Dendritic cell treated with granulocyte-macrophage colony-stimulating factor and Interleukin-4, amounts not matched to agents 40 ng/mL and 50 ng/mL, for 4 days (primary cell): ENCODE results near the gene NXN.
"Not testable (repeated sequence)": the region's sequence is repeated elsewhere in the genome, so short reads cannot be mapped to it uniquely, and the experiment has no call there.

ENCODE experiments used
- H3K27ac Mint-ChIP-seq: one replicate; pipeline ENCODE4 v1.8.0; 2022; ENCODE audit warnings: mild to moderate bottlenecking, mixed read lengths
- H3K27me3 Mint-ChIP-seq: one replicate; pipeline ENCODE4 v1.8.0; 2022; ENCODE audit warnings: mild to moderate bottlenecking, mixed read lengths
- H3K36me3 Mint-ChIP-seq: one replicate; pipeline ENCODE4 v1.8.0; 2022; ENCODE audit warnings: low read depth, mixed read lengths
- H3K4me1 Mint-ChIP-seq: one replicate; pipeline ENCODE4 v1.8.0; 2022; ENCODE audit warnings: low read depth, mixed read lengths
- H3K4me3 Mint-ChIP-seq: one replicate; pipeline ENCODE4 v1.8.0; 2022; ENCODE audit warnings: mild to moderate bottlenecking, moderate library complexity, mixed read lengths
- H3K9me3 Mint-ChIP-seq: one replicate; pipeline ENCODE4 v1.8.0; 2022; ENCODE audit warnings: mixed read lengths
- intact Hi-C: fragments of 100-400 bp; cut with micrococcal nuclease; formaldehyde crosslinking; loops from one replicate; pipeline ENCODE4 v1.15.0; 2022

Gene NXN

DNA sequence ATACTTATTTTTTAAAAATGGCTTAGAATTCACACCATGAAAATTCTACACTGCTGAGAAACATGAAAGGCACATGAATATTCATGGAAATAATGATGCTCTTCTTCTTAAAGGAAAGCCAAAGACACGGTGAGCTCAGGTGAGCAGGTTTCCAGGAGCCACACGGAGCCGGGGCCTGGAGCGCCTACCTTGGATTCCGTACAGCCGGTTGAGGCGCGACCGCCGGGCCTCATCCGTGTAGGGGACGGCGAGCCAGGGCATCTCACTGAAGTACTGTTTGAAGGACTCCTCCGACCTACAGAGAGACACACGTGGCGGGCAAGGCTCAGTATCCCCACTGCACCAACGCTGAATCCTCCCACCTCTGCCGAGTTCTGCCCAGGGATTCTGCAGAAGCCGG is 160.3 kb downstream of the NXN start:
- Mint-ChIP-seq H3K9me3 (no peaks in the 10 kb centered on the region), H3K27ac (no peak overlapping the region), H3K4me3 (no peak overlapping the region), H3K4me1 (no peaks in the 10 kb centered on the region), H3K27me3 (no peaks in the 10 kb centered on the region), H3K36me3 (no peaks in the 10 kb centered on the region)
- intact Hi-C loops, result no loop called here

DNA sequence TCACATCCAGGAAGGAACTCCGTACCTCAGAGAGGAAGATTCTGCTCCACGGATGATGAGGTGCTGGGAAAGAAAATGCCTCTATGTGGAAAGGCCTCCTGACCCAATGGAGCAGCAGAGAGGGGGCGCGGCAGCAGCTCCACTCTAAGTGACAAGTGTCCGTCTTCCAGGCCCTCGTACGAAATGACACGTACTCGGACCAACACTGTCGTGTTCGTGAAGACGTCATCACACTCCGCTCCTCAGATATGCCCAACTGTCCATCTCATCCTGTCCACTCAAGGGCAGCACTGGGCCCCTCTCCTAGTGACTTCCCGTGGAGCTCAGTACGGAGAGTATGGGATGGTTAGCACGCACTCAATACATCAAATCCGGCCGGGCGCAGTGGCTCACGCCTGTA is 165.2 kb downstream of the NXN start:
- Mint-ChIP-seq H3K27me3 (no peaks in the 10 kb centered on the region), H3K27ac (no peak overlapping the region), H3K4me3 (no peak overlapping the region)

DNA sequence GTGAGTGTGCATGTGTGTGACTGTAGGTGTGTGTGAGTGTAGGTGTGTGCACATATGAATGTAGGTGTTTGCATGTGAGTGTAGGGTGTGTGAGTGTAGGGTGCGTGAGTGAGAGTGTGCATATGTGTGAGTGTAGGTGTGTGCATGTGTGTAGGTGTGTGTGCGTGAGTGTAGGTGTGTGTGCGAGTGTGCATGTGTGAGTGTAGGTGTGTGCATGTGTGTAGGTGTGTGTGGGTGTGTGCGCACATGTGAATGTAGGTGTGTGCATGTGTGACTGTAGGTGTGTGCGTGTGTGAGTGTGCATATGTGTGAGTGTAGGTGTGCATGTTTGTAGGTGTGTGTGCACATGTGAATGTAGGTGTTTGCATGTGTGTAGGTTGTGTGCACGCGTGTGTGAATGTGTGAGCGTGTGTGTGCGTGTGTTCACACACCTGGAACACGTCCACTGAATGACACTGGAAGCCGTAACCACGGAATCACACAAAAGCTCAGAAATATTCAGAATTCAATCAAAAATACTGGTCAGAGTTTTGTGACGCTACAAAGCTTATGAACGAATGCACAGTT is 166.9 kb downstream of the NXN start:
- Mint-ChIP-seq H3K9me3 (no peaks in the 10 kb centered on the region), H3K27me3 (no peaks in the 10 kb centered on the region), H3K36me3 (no peaks in the 10 kb centered on the region), H3K4me1 (no peaks in the 10 kb centered on the region), H3K27ac (no peak overlapping the region), H3K4me3 (no peak overlapping the region)
- intact Hi-C loops, result no loop called here

More for the DNA sequence above, 165.2 kb downstream of the NXN start:
- Mint-ChIP-seq H3K36me3 (no peaks in the 10 kb centered on the region), H3K9me3 (no peaks in the 10 kb centered on the region), H3K4me1 (no peaks in the 10 kb centered on the region)
- intact Hi-C loops, result no loop called here

DNA sequence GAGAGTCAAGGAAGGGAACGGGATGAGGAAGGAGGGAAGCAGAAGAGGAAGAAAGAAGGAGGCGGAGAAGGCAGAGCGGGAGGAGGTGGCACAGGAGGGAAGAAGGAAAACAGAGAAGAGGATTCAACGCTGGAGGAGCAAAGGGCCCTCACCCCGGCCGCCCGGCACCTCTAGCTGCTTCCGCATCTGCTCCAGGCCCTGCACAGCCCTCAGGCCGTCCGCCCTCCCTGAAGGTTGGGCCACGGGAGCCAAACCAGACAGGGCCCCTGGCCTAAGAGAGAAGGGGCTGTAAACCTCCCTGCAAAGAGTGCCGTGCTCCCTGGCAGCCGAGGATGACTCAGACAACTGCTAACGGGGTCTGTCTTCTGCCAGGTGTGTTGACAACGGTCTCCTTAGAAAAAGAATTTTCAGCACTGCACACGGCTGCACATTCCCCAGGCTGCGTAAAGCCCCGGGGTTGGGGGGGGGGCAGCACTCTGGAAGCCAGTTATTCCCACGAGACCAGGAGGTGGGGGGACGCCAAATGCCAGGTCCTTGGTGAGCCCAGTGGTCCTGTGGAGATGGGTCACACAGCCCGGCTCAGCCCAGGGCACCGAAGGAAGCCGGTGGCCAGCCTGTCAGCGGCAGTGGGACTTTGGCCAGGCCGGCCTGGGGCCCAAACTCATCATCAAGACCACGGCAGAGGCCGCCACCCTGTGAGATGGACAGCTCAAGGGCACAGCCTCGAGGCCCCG is 168.4 kb downstream of the NXN start:
- Mint-ChIP-seq H3K9me3 (no peaks in the 10 kb centered on the region), H3K27ac (no peak overlapping the region), H3K36me3 (no peaks in the 10 kb centered on the region), H3K4me3 (no peak overlapping the region), H3K4me1 (no peaks in the 10 kb centered on the region), H3K27me3 (no peaks in the 10 kb centered on the region)
- intact Hi-C loops, result no loop called here

DNA sequence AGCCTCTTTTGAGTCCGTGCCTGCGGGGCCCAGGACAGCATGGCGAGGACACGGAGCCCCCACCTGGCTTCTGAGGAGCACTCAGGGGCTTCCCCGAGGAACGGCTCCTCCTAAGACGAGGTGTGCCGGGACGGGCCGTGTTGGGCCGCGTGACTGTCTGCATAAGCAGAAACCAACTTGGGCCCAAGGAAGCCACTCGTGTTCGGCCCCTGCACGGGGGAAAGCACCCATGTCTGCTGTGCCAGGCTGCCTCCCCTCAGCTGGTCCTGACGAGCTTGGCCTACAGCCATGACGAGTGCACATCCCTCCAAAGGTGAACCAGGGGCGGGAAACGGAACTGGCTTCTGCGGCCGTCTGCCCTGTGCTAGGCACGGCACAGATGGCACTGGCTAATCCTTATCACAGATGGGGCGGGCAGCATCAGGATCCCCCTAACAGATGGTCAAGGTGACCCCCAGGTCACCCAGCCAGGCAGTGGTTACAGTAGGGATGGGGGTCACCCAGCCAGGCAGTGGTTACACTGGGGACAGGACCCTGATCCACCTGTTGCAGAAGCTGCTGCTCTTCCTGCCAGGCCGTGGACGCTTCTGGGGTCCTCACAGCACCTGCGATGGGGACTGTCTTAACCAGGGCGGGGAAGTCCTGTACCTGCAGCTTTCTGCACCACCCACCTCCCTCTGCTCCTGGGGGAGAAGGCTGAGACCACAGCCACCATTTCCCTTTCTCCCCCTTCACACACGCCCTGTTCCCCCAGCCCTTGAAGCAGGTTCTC is 171.9 kb downstream of the NXN start:
- intact Hi-C loops, result no loop called here
- no peaks in the 10 kb centered on the region for H3K9me3 Mint-ChIP-seq
- H3K4me1 Mint-ChIP-seq, result no peaks in the 10 kb centered on the region
- H3K27ac Mint-ChIP-seq, result no peak overlapping the region
- no peaks in the 10 kb centered on the region for H3K36me3 Mint-ChIP-seq
- H3K4me3 Mint-ChIP-seq, result no peak overlapping the region
- H3K27me3 Mint-ChIP-seq, result no peaks in the 10 kb centered on the region

DNA sequence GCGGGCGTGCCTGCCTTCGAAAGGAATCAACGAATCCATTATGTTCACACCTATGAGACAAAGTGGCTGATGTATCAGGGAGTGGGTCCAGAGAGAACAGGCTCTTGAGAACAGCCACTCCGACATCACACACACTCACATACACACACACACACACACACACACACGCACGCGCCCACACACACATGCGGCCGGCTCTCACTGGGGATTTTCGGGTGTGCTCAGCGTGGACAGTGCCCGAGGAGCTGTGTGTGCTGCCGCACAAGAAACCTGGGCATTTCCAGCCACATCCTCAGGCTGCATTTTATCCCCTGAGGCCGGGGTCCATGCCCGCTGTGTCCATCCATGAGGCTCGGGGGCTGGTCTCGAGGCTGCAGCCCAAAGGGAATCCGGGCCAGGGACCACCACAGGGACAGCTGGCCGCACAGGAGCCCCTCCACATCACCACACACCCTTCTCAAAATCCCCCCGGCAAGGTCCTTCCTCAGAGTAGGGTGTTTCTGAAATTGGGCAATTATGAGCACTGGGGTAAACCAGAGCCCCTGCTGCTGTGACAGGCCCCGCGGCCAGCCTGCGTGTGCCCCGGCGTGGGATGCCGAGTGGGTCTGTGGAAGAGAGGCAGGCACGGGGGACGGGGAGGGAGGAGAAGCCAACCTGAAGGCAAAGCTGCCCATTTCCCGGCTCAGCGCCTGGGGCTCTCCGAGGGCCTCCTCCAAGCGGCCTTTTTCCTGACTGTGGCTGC is 172.6 kb downstream of the NXN start:
- Mint-ChIP-seq H3K9me3 (no peaks in the 10 kb centered on the region), H3K4me3 (no peak overlapping the region), H3K4me1 (no peaks in the 10 kb centered on the region), H3K27ac (no peak overlapping the region), H3K27me3 (no peaks in the 10 kb centered on the region), H3K36me3 (no peaks in the 10 kb centered on the region)
- intact Hi-C loops, result no loop called here

DNA sequence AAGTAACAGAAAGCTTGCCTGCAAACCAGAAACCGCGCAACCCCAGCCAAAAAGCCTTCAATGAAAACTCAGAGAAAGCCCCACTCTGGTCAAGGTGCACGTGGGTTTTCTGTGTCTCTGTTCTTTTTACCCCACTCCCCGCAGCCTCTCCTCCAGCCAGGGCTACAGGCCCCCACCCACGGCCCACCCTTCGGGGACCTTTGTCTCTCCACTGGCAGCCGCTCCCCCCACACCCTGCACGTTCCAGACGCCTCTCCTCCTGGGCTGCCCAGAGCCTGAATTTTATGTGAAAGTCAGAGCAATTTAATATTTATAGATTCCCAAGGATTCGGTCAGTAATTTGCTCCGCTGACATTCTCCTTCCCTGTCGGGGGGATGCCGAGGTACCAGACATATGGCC is 173.2 kb downstream of the NXN start:
- Mint-ChIP-seq H3K4me3 (no peak overlapping the region), H3K27me3 (no peaks in the 10 kb centered on the region), H3K27ac (no peak overlapping the region), H3K36me3 (no peaks in the 10 kb centered on the region), H3K4me1 (no peaks in the 10 kb centered on the region), H3K9me3 (no peaks in the 10 kb centered on the region)
- intact Hi-C loops, result no loop called here

GRCh38 chr17:805886-806285 is 173.7 kb downstream of the NXN start:
- H3K9me3 Mint-ChIP-seq, H3K27me3 Mint-ChIP-seq, H3K4me3 Mint-ChIP-seq, H3K27ac Mint-ChIP-seq, H3K4me1 Mint-ChIP-seq, H3K36me3 Mint-ChIP-seq, intact Hi-C loops: not testable (repeated sequence)

- Mint-ChIP-seq H3K9me3 (no peaks in the 10 kb centered on the region), H3K36me3 (no peaks in the 10 kb centered on the region), H3K27me3 (peaks cover 2% of the 10 kb centered on the region), H3K4me1 (no peaks in the 10 kb centered on the region), H3K27ac (no peak overlapping the region), H3K4me3 (no peak overlapping the region)
- intact Hi-C loops, result no loop called here
These were observed 174.8 kb downstream of the NXN start for GRCh38 chr17:804541-805435.

DNA sequence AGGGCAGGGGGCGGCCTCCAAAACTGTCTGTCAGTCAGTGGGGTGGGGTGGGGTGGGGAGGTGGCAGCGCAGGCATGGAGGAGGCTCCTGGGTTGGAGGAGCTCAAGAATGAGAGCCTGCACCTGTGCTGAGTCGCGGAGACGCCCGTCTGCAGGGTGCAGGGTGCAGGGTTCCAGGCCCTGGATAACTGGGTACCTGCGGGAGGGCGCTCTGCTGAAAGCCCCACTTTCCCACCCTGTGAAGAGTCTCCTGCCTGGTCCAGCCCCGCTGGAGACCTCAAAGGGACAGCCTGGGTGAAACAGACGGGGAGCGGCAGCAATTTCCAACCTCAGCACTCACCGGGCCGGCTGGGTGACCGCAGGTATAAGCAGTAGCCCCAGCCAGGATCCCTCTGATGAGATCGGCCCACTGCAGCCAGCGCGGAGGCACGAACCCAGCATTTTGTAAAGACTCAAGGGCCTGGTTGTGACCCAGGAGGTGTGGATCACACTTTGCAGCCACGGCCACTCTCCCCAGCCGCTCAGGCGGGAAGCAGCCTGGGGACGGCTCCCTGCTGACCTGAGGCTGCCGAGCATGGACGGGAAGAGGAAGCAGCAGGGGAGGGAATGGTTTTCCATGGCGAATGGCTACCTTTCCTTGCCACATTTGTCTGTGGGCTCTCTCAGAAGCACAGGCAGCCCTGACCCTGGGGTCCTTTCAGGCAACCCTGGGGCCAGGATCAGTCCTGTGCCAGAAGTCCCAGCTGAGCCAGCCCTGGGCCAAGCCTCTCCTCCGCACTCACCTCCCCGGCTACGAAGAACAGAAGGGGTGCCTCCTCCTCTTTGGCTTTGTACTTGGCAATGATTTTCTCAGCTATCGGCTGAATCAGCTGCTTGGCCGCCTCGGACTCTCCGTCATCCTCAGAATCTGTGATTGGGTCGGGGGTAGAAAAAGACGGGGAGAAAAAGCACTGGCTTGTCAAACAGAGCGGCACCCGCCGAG is 176.4 kb downstream of the NXN start:
- Mint-ChIP-seq H3K9me3 (no peaks in the 10 kb centered on the region), H3K4me3 (no peak overlapping the region), H3K36me3 (no peaks in the 10 kb centered on the region), H3K27me3 (peaks cover 2% of the 10 kb centered on the region), H3K4me1 (no peaks in the 10 kb centered on the region), H3K27ac (no peak overlapping the region)
- intact Hi-C loops, result no loop called here

DNA sequence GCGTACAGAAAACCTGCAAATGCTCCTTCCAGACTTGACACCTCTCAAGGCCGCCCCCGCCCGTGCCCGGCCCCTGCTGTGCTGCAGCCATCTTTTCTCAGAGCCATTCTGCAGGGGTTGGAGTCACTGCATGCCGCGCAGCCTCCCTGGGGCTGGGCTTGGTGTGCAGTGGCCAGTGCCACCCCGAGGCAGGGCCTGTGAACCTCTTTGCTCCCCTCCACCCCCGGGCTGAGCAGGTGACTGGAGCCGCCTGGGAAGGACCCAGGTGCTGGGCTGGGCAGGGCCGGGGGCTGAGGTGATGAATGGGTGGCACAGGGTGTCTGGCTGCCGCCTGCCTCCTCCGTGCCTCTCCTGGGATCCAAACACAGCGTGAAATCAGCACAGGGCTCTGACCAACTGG is 177.1 kb downstream of the NXN start:
- no peaks in the 10 kb centered on the region for H3K9me3 Mint-ChIP-seq
- no peaks in the 10 kb centered on the region for H3K36me3 Mint-ChIP-seq
- H3K4me1 Mint-ChIP-seq, result no peaks in the 10 kb centered on the region
- no peak overlapping the region for H3K27ac Mint-ChIP-seq
- intact Hi-C loops, result no loop called here
- H3K27me3 Mint-ChIP-seq, result peaks cover 2% of the 10 kb centered on the region
- no peak overlapping the region for H3K4me3 Mint-ChIP-seq

- H3K9me3 Mint-ChIP-seq, result no peaks in the 10 kb centered on the region
- intact Hi-C loops, result no loop called here
- no peak overlapping the region for H3K4me3 Mint-ChIP-seq
- H3K36me3 Mint-ChIP-seq, result no peaks in the 10 kb centered on the region
- H3K27ac Mint-ChIP-seq, result no peak overlapping the region
- peaks cover 2% of the 10 kb centered on the region for H3K27me3 Mint-ChIP-seq
- no peaks in the 10 kb centered on the region for H3K4me1 Mint-ChIP-seq
These were observed 177.9 kb downstream of the NXN start for GRCh38 chr17:801660-802059.
